GM23248 (cell line): ENCODE measurements around the gene MCF2L. TPM values are rescaled to one million over a fixed set of nuclear protein-coding genes. Genes with fewer than 3 reads are reported as not detected.

Source experiments
- DNase-seq: peaks from one replicate; pipeline ENCODE4 v3.0.0-alpha.2; 2015
- H2AFZ ChIP-seq: fragments of 200-600 bp; sonication (generic); 2 replicates; pipeline ENCODE4 v1.6.1; 2016; ENCODE audit warnings: antibody characterized with exemption
- H3F3A ChIP-seq: fragments of 200-600 bp; sonication (generic); 2 replicates; pipeline ENCODE4 v1.6.1; 2016; ENCODE audit warnings: mild to moderate bottlenecking, antibody characterized with exemption, mixed run types; ENCODE audit not compliant: insufficient read depth
- H3K27ac ChIP-seq: fragments of 200-600 bp; sonication (generic); 2 replicates; pipeline ENCODE4 v1.5.1; 2016; ENCODE audit warnings: mild to moderate bottlenecking
- H3K27me3 ChIP-seq: fragments of 200-600 bp; sonication (generic); replicated peaks from 2 replicates; pipeline ENCODE4 v1.6.1; 2016; ENCODE audit warnings: mild to moderate bottlenecking; ENCODE audit not compliant: insufficient read depth
- H3K36me3 ChIP-seq: fragments of 200-600 bp; sonication (generic); 2 replicates; pipeline ENCODE4 v1.6.1; 2016; ENCODE audit warnings: low read depth, mild to moderate bottlenecking
- H3K4me1 ChIP-seq: fragments of 200-600 bp; sonication (generic); 2 replicates; pipeline ENCODE4 v1.6.1; 2016; ENCODE audit warnings: mild to moderate bottlenecking; ENCODE audit not compliant: insufficient read depth
- H3K4me2 ChIP-seq: fragments of 200-600 bp; sonication (generic); one replicate; pipeline ENCODE4 v1.6.1; 2016; ENCODE audit warnings: mild to moderate bottlenecking; ENCODE audit not compliant: unreplicated experiment
- H3K4me3 ChIP-seq: fragments of 200-600 bp; sonication (generic); 2 replicates; pipeline ENCODE4 v1.5.1; 2016; ENCODE audit warnings: mild to moderate bottlenecking
- H3K79me2 ChIP-seq: fragments of 200-600 bp; sonication (generic); 2 replicates; pipeline ENCODE4 v1.6.1; 2016; ENCODE audit warnings: mild to moderate bottlenecking; ENCODE audit not compliant: insufficient read depth
- H3K9ac ChIP-seq: fragments of 200-600 bp; sonication (generic); 2 replicates; pipeline ENCODE4 v1.6.1; 2016; ENCODE audit warnings: mild to moderate bottlenecking
- H3K9me2 ChIP-seq: fragments of 200-600 bp; sonication (generic); 2 replicates; pipeline ENCODE4 v1.6.1; 2016; ENCODE audit warnings: mixed run types, mild to moderate bottlenecking, moderate library complexity; ENCODE audit not compliant: insufficient read depth
- H3K9me3 ChIP-seq: fragments of 200-600 bp; sonication (generic); one replicate; pipeline ENCODE4 v1.6.1; 2017; ENCODE audit warnings: low read depth
- H4K20me1 ChIP-seq: fragments of 200-600 bp; sonication (generic); 2 replicates; pipeline ENCODE4 v1.6.0; 2016; ENCODE audit not compliant: insufficient read depth
- EZH2 ChIP-seq: fragments of 200-600 bp; sonication (generic); IDR thresholded peaks from 2 replicates; pipeline ENCODE4 v1.6.1; 2018; ENCODE audit warnings: antibody characterized with exemption, mild to moderate bottlenecking; ENCODE audit not compliant: insufficient read depth, poor library complexity, severe bottlenecking
- EZH2phosphoT487 ChIP-seq: fragments of 200-600 bp; sonication (generic); IDR thresholded peaks from 2 replicates; pipeline ENCODE4 v1.6.1; 2018; ENCODE audit warnings: antibody characterized with exemption, moderate library complexity, mild to moderate bottlenecking, low read depth; ENCODE audit not compliant: insufficient read depth
- WGBS, 2 experiments: methylation state at CpG; one replicate each; pipeline ENCODE4 v1.1.6; 2015 to 2017; ENCODE audit warnings: low lambda C conversion rate in 2 of 2, low coverage in 1 of 2; ENCODE audit errors: missing lambda C conversion rate in 2 of 2; 5-methylcytosine and 5-hydroxymethylcytosine counted together
- in situ Hi-C: fragments of 300-500 bp; cut with MboI; formaldehyde crosslinking; loops from 2 replicates; pipeline ENCODE4 v1.15.0; 2020
- polyA plus RNA-seq: library from polyadenylated mRNA; unstranded; fragments of >200 nt; fragmentation: Nextera tagmentation; extraction: Ambion mirVana; gene quantifications from 2 replicates; pipeline ENCODE4 v1.2.1, GENCODE V29; 2016
- total RNA-seq: library from RNA; depleted of rRNA; stranded (reverse); fragments of >200 nt; shearing (Covaris generic); gene quantifications from 2 replicates; pipeline ENCODE4 v1.2.3, GENCODE V29; 2014

The MCF2L gene
- total and polyA plus RNA-seq, 2 experiments from 2014 or later, result not detected

DNA sequence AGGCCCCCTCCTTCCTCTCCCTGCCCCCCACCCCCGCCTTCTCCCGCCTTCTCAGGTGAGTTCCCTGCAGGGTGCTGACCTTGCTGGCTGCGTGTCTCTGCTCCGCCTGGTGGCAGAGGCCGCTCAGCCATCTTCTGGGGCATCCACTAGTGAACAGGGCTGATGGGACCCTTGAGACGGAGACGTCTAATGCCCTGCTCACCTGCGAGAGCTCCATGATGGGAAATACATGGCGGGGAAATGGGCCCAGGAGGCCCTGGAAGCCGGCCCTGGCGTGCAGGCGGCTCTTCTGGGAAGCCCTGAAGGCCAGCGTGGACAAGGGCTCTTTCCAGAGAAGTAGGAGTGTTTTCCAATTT lies 121.4 kb downstream of the MCF2L start:
- H3K27me3 ChIP-seq, result no peaks in the 10 kb centered on the region; the same call in none of the 2 replicates
- no peaks in the 10 kb centered on the region for H3K79me2 ChIP-seq
- H3K9ac ChIP-seq, result no peak overlapping the region
- no peaks in the 10 kb centered on the region for H3K9me3 ChIP-seq
- TF ChIP-seq EZH2 (no peak), EZH2phosphoT487 (no peak)
- H3F3A ChIP-seq, result no peaks in the 10 kb centered on the region
- 64 to 68% methylated on average over 13 of the region's 13 CpGs for WGBS, 2 experiments
- H3K4me1 ChIP-seq, result no peaks in the 10 kb centered on the region
- H3K36me3 ChIP-seq, result no peaks in the 10 kb centered on the region
- H2AFZ ChIP-seq, result no peak overlapping the region
- H4K20me1 ChIP-seq, result no peaks in the 10 kb centered on the region
- in situ Hi-C loops, result no loop called here
- DNase-seq, result no peak
- no peak overlapping the region for H3K4me3 ChIP-seq
- H3K4me2 ChIP-seq, result no peak overlapping the region
- H3K9me2 ChIP-seq, result no peaks in the 10 kb centered on the region
- no peak overlapping the region for H3K27ac ChIP-seq

DNA sequence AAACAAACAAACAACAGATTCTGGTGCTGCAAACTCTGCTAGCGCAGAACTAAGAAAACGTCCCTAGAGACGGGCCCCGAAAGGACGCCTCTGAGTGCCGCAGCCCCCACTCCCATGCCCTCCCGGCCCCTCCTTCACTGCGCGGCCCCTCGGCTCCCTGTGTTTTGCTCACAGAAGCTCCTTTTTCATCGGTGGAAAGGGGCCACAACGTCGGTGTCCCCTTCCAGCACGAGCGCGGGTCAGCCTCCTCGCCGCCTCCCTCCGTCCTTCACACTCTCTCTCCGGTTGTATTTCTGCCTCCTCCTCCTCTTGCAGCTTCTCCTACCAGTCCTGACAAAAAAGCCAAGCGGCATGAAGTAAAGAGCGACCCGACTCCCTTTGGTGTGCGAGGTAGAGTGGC lies 121.8 kb downstream of the MCF2L start:
- in situ Hi-C loops, result no loop called here

GRCh38 chr13:113091211-113091771 lies 122.3 kb downstream of the MCF2L start:
- TF ChIP-seq EZH2phosphoT487 (no peak), EZH2 (no peak)
- Histone ChIP-seq H3K27me3 (no peaks in the 10 kb centered on the region; the same call in none of the 2 replicates), H3K9me3 (no peaks in the 10 kb centered on the region), H3K9ac (no peak overlapping the region), H3K4me2 (no peak overlapping the region), H3K9me2 (no peaks in the 10 kb centered on the region), H3K36me3 (no peaks in the 10 kb centered on the region), H3K79me2 (no peaks in the 10 kb centered on the region), H3K4me3 (no peak overlapping the region), H4K20me1 (no peaks in the 10 kb centered on the region), H3K4me1 (no peaks in the 10 kb centered on the region), H3K27ac (no peak overlapping the region), H2AFZ (no peak overlapping the region), H3F3A (no peaks in the 10 kb centered on the region)
- in situ Hi-C loops, result no loop called here
- DNase-seq, result no peak
- 75 to 76% methylated on average over 29 to 30 of the region's 30 CpGs for WGBS, 2 experiments

More for the DNA sequence above, 121.8 kb downstream of the MCF2L start:
- no peak overlapping the region for H3K27ac ChIP-seq
- H3K9me3 ChIP-seq, result no peaks in the 10 kb centered on the region
- no peaks in the 10 kb centered on the region for H4K20me1 ChIP-seq
- H3K9me2 ChIP-seq, result no peaks in the 10 kb centered on the region
- no peaks in the 10 kb centered on the region for H3F3A ChIP-seq
- no peaks in the 10 kb centered on the region; the same call in none of the 2 replicates for H3K27me3 ChIP-seq
- 85 to 86% methylated on average over 18 to 24 of the region's 24 CpGs for WGBS, 2 experiments
- H3K36me3 ChIP-seq, result no peaks in the 10 kb centered on the region
- H3K4me1 ChIP-seq, result no peaks in the 10 kb centered on the region
- TF ChIP-seq EZH2 (no peak), EZH2phosphoT487 (no peak)
- H3K4me2 ChIP-seq, result no peak overlapping the region
- H2AFZ ChIP-seq, result no peak overlapping the region
- H3K79me2 ChIP-seq, result no peaks in the 10 kb centered on the region
- DNase-seq, result no peak
- no peak overlapping the region for H3K9ac ChIP-seq
- no peak overlapping the region for H3K4me3 ChIP-seq

DNA sequence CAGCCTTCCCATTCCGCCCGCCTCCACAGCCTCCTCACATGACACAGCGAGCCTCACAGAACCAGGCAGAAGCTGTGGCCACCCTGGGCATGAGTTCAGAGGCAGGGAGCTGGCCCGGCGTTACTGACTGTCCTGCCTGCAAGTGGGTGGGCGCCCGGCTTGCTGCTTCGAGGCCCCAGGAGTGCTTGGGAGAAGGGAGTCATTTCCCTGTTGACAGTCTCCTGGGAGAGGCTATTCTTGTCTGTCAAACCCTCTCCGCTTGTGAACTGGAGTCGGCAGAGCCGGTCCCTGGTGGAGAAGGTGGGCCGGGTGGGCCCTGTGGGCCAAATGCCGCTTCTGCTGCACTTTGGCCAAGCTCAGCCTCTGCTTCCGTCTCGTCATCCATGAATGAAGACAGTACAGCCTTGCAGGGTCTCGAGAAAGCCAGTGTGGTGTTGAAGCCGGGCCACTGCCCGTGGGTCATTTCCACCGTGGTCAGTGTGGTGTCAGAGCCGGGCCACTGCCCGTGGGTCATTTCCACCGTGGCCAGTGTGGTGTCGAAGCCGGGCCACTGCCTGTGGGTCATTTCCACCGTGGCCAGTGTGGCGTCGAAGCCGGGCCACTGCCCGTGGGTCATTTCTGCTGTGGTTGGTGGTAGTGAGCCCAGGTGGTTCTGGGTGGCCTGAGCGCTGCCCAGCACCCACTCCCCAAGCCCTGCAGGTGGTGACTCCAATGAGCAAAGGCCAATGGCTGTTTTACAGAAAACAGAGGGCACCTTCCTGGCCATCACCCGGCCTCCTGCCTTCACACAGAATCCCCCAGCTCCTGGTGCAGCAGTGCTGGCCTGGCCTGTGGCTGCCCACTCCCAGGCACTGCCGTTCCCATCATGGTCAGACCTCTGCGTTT lies 123.1 kb downstream of the MCF2L start:
- Histone ChIP-seq H3K9me2 (no peaks in the 10 kb centered on the region), H3F3A (no peaks in the 10 kb centered on the region), H3K9me3 (no peaks in the 10 kb centered on the region), H3K9ac (no peak overlapping the region), H3K4me3 (no peak overlapping the region), H3K4me1 (no peaks in the 10 kb centered on the region), H3K4me2 (no peak overlapping the region), H3K79me2 (no peaks in the 10 kb centered on the region), H3K27me3 (peaks cover under 1% of the 10 kb centered on the region), H3K27ac (no peak overlapping the region), H2AFZ (no peak overlapping the region), H3K36me3 (no peaks in the 10 kb centered on the region), H4K20me1 (no peaks in the 10 kb centered on the region)
- TF ChIP-seq EZH2phosphoT487 (no peak), EZH2 (no peak)
- no peak for DNase-seq
- in situ Hi-C loops, result no loop called here
- 81 to 83% methylated on average over 33 of the region's 33 CpGs for WGBS, 2 experiments
